HepG2 (cell line): Measurements from ENCODE around the gene PTPN18. TPM values are rescaled to one million over a fixed set of nuclear protein-coding genes. Genes with fewer than 3 reads are reported as not detected.

Experiments used
- HOXA7 ChIP-seq: sonication (generic); formaldehyde crosslinking; IDR thresholded peaks from 2 replicates; pipeline ENCODE4 v1.8.1; 2022; ENCODE audit warnings: mild to moderate bottlenecking, missing genetic modification reagents, moderate library complexity
- KDM2A ChIP-seq: sonication (generic); formaldehyde crosslinking; IDR thresholded peaks from 2 replicates; pipeline ENCODE4 v1.4.0; 2020; ENCODE audit warnings: low read depth, missing genetic modification reagents, borderline replicate concordance
- MEIS1 ChIP-seq: sonication (generic); formaldehyde crosslinking; IDR thresholded peaks from 2 replicates; pipeline ENCODE4 v1.9.0; 2021; ENCODE audit warnings: mild to moderate bottlenecking, missing genetic modification reagents, moderate library complexity, borderline replicate concordance
- NFYB ChIP-seq: sonication (generic); formaldehyde crosslinking; IDR thresholded peaks from 2 replicates; pipeline ENCODE4 v1.4.0; 2020; ENCODE audit warnings: missing genetic modification reagents
- POGK ChIP-seq: sonication (generic); formaldehyde crosslinking; conservative IDR thresholded peaks from 2 replicates; pipeline ENCODE4 v1.8.0; 2022; ENCODE audit warnings: mild to moderate bottlenecking, moderate library complexity, missing genetic modification reagents
- SIN3A ChIP-seq: IDR thresholded peaks from 2 replicates; pipeline ENCODE4 v1.6.1; 2011; ENCODE audit warnings: low read depth, mild to moderate bottlenecking, control low read depth, low read length, borderline replicate concordance
- TBX2 ChIP-seq: sonication (generic); formaldehyde crosslinking; IDR thresholded peaks from 2 replicates; pipeline ENCODE4 v1.5.0; 2020; ENCODE audit warnings: missing genetic modification reagents, mild to moderate bottlenecking, borderline replicate concordance
- TMF1 ChIP-seq: sonication (generic); formaldehyde crosslinking; IDR thresholded peaks from 2 replicates; pipeline ENCODE4 v1.8.1; 2022; ENCODE audit warnings: low read depth, missing genetic modification reagents
- UBTF ChIP-seq: sonication (generic); formaldehyde crosslinking; IDR thresholded peaks from 2 replicates; pipeline ENCODE4 v1.4.0; 2020; ENCODE audit warnings: mild to moderate bottlenecking, missing genetic modification reagents
- XRCC5 ChIP-seq: fragments of 200-400 bp; formaldehyde crosslinking; optimal IDR thresholded peaks from 2 replicates; pipeline ENCODE3; 2017; ENCODE audit warnings: mild to moderate bottlenecking, low read length
- ZFP41 ChIP-seq: sonication (generic); formaldehyde crosslinking; IDR thresholded peaks from 2 replicates; pipeline ENCODE4 v1.4.0; 2020; ENCODE audit warnings: mild to moderate bottlenecking, missing genetic modification reagents, borderline replicate concordance
- ZNF317 ChIP-seq: sonication (generic); formaldehyde crosslinking; IDR thresholded peaks from 2 replicates; pipeline ENCODE4 v1.5.0; 2020; ENCODE audit warnings: mild to moderate bottlenecking, missing genetic modification reagents
- ZNF33B ChIP-seq: sonication (generic); formaldehyde crosslinking; IDR thresholded peaks from 2 replicates; pipeline ENCODE4 v1.5.1; 2020; ENCODE audit warnings: mild to moderate bottlenecking, missing genetic modification reagents
- ZNF619 ChIP-seq: sonication (generic); formaldehyde crosslinking; IDR thresholded peaks from 2 replicates; pipeline ENCODE4 v1.4.0; 2020; ENCODE audit warnings: mild to moderate bottlenecking, missing genetic modification reagents
- ZNF749 ChIP-seq: sonication (generic); formaldehyde crosslinking; IDR thresholded peaks from 2 replicates; pipeline ENCODE4 v1.8.0; 2022; ENCODE audit warnings: mild to moderate bottlenecking, missing genetic modification reagents, moderate library complexity, borderline replicate concordance
- ZNF772 ChIP-seq: sonication (generic); formaldehyde crosslinking; IDR thresholded peaks from 2 replicates; pipeline ENCODE4 v1.5.0; 2020; ENCODE audit warnings: mild to moderate bottlenecking, missing genetic modification reagents
- ZNF83 ChIP-seq: sonication (generic); formaldehyde crosslinking; IDR thresholded peaks from 2 replicates; pipeline ENCODE4 v1.4.0; 2020; ENCODE audit warnings: missing genetic modification reagents, mild to moderate bottlenecking, borderline replicate concordance
- ZNF850 ChIP-seq: sonication (generic); formaldehyde crosslinking; conservative IDR thresholded peaks from 2 replicates; pipeline ENCODE4 v1.9.0; 2021; ENCODE audit warnings: mild to moderate bottlenecking, missing genetic modification reagents
- ZSCAN25 ChIP-seq: sonication (generic); formaldehyde crosslinking; IDR thresholded peaks from 2 replicates; pipeline ENCODE4 v1.8.0; 2022; ENCODE audit warnings: mild to moderate bottlenecking, missing genetic modification reagents
- polyA plus RNA-seq, 8 experiments: library from polyadenylated mRNA; depleted of rRNA in 3 of 8; stranded (reverse) in 7 of 8; unstranded in 1 of 8; fragments of >200 nt; fragmentation: Illumina TruSeq in 4 of 8; extraction: Trizol in 4 of 8; gene quantifications; 2 replicates each; pipeline versions ENCODE4 v1.2.1 to v1.2.3, GENCODE V29; 2011 to 2016; ENCODE audit warnings: low read depth in 4 of 8, missing spikeins in 1 of 8, mixed read lengths in 1 of 8; ENCODE audit not compliant: insufficient read depth in 1 of 8
- total RNA-seq, 5 experiments: library from RNA; depleted of rRNA; stranded (reverse); fragments of >200 nt; fragmentation: Illumina TruSeq; extraction: Trizol; gene quantifications; 2 replicates each; pipeline ENCODE4 v1.2.3, GENCODE V29; 2016; ENCODE audit warnings: low read depth in 1 of 5
- TF ChIP-seq, protein P1 (sequence below): sonication (generic); formaldehyde crosslinking; IDR thresholded peaks from 2 replicates; pipeline ENCODE4 v1.5.1; 2020; ENCODE audit warnings: missing genetic modification reagents, mild to moderate bottlenecking, borderline replicate concordance

PTPN18 gene
- total and polyA plus RNA-seq, 2 of the 13 experiments (the other 11 are each of a cell fraction or from before 2014, with no cell fraction given): 14.8 to 39.6 TPM

GRCh38 chr2:130327703-130328527, 27.9 kb upstream of the PTPN18 start (continued):
- TF ChIP-seq MEIS1 (CRISPR knock-in tag): 0 out of 2 replicates have a peak, but pooled peaks have one; percentile 51
- TF ChIP-seq, protein P1, sequence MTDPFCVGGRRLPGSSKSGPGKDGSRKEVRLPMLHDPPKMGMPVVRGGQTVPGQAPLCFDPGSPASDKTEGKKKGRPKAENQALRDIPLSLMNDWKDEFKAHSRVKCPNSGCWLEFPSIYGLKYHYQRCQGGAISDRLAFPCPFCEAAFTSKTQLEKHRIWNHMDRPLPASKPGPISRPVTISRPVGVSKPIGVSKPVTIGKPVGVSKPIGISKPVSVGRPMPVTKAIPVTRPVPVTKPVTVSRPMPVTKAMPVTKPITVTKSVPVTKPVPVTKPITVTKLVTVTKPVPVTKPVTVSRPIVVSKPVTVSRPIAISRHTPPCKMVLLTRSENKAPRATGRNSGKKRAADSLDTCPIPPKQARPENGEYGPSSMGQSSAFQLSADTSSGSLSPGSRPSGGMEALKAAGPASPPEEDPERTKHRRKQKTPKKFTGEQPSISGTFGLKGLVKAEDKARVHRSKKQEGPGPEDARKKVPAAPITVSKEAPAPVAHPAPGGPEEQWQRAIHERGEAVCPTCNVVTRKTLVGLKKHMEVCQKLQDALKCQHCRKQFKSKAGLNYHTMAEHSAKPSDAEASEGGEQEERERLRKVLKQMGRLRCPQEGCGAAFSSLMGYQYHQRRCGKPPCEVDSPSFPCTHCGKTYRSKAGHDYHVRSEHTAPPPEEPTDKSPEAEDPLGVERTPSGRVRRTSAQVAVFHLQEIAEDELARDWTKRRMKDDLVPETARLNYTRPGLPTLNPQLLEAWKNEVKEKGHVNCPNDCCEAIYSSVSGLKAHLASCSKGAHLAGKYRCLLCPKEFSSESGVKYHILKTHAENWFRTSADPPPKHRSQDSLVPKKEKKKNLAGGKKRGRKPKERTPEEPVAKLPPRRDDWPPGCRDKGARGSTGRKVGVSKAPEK: no peak
- peak; percentile 51; the same call in 1 of the 2 replicates for TF ChIP-seq TBX2 (CRISPR knock-in tag)
- TF ChIP-seq HOXA7: no peak
- no peak for TF ChIP-seq ZNF749 (CRISPR knock-in tag)
- peak; percentile 31; the same call in 1 of the 2 replicates for TF ChIP-seq UBTF
- TF ChIP-seq ZNF850 (CRISPR knock-in tag): peak; percentile 99
- TF ChIP-seq ZNF772 (CRISPR knock-in tag): 0 out of 2 replicates have a peak, but pooled peaks have one; percentile 45
- TF ChIP-seq ZNF619 (CRISPR knock-in tag): no peak
- 0 out of 2 replicates have a peak, but pooled peaks have one; percentile 17 for TF ChIP-seq ZSCAN25 (CRISPR knock-in tag)
- no peak for TF ChIP-seq ZNF317 (CRISPR knock-in tag)
- TF ChIP-seq KDM2A: 0 out of 2 replicates have a peak, but pooled peaks have one; percentile 18
- TF ChIP-seq SIN3A: no peak
- no peak for TF ChIP-seq ZNF83 (CRISPR knock-in tag)
- peak; percentile 53 for TF ChIP-seq XRCC5
- no peak for TF ChIP-seq NFYB (CRISPR knock-in tag)
- TF ChIP-seq POGK (CRISPR knock-in tag): peak; percentile 51; the same call in 1 of the 2 replicates
- peak; percentile 39; the same call in 1 of the 2 replicates for TF ChIP-seq TMF1
- TF ChIP-seq ZNF33B (CRISPR knock-in tag): 0 out of 2 replicates have a peak, but pooled peaks have one; percentile 32
- TF ChIP-seq ZFP41: no peak
